ENCODE measurements around the gene TBC1D10A. TPM values are rescaled to one million over a fixed set of nuclear protein-coding genes. Genes with fewer than 3 reads are reported as not detected.

The TBC1D10A gene
- total RNA-seq, 2 donors from 2014 or later, result 34.3 to 35.8 TPM

DNA sequence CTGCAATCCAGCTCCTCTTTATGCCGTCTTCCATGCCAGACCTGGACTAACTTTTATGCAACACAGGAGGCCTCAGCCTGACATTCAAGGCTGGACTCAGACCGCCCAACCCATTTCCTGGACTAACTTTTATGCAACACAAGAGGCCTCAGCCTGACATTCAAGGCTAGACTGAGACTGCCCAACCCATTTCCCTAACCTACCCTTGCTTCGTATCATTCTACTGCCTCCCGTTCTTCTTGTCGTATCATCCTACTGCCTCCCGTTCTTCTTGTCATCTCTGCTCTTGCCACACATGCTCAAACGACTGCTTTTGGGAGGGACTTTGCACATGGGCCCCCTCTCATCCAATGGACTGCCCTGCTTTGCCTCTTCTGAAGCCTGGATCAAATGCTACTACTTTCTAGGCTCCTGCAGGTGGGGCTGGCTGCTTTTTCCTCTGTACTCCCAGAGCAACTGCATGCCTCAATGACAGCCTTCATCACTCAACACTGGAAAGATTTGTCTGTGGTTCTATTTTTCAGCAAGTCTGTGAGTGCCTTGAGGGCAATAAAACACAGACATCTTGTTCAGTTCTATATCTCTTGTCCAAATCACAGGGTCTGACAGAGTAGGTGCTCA, 7.8 kb downstream of the TBC1D10A start:
- peaks cover 18% of the 10 kb centered on the region for H3K4me1 ChIP-seq
- intact Hi-C loops (cut with DNase I), result no loop called here

DNA sequence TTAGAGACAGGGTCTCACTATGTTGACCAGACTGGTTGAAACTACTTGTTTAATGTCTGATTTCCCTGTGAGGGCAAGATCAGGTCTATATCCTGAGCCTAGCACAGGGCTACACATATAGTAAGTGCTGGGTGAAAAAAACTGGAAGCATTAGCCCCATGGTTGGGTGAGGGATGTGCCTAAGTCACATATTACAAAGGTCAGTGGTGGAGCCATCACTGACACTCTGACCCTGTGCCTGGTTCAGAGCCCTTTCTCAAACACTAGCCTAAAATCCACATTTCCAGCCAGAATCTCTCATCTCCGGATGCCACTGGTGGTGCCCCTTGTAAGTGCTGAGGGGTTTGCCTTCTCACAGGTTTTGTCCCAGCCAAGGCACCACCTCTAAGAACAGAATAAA, 9.0 kb downstream of the TBC1D10A start:
- H3K27ac ChIP-seq, result no peak overlapping the region
- TF ChIP-seq, protein P1, sequence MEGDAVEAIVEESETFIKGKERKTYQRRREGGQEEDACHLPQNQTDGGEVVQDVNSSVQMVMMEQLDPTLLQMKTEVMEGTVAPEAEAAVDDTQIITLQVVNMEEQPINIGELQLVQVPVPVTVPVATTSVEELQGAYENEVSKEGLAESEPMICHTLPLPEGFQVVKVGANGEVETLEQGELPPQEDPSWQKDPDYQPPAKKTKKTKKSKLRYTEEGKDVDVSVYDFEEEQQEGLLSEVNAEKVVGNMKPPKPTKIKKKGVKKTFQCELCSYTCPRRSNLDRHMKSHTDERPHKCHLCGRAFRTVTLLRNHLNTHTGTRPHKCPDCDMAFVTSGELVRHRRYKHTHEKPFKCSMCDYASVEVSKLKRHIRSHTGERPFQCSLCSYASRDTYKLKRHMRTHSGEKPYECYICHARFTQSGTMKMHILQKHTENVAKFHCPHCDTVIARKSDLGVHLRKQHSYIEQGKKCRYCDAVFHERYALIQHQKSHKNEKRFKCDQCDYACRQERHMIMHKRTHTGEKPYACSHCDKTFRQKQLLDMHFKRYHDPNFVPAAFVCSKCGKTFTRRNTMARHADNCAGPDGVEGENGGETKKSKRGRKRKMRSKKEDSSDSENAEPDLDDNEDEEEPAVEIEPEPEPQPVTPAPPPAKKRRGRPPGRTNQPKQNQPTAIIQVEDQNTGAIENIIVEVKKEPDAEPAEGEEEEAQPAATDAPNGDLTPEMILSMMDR (IDR thresholded peaks at IDR 0.05), result no peak
- no peak for DNase-seq
- H3K9ac ChIP-seq (ENCODE audit: low read depth in 2 of 2, low read length in 2 of 2), result no peak overlapping the region
- no peaks in the 10 kb centered on the region for H3K36me3 ChIP-seq
- intact Hi-C loops (cut with DNase I), result no loop called here
- no peak overlapping the region for H3K4me3 ChIP-seq
- H3K27me3 ChIP-seq, result no peaks in the 10 kb centered on the region
- no peaks in the 10 kb centered on the region for H3K9me3 ChIP-seq
- H3K4me1 ChIP-seq, result peaks cover 24% of the 10 kb centered on the region

More for the DNA sequence above, 7.8 kb downstream of the TBC1D10A start:
- DNase-seq, result no peak
- Histone ChIP-seq H3K9ac (ENCODE audit: low read depth in 2 of 2, low read length in 2 of 2) (no peak overlapping the region), H3K27me3 (no peaks in the 10 kb centered on the region), H3K4me3 (no peak overlapping the region), H3K27ac (no peak overlapping the region), H3K36me3 (no peaks in the 10 kb centered on the region), H3K9me3 (no peaks in the 10 kb centered on the region)
- TF ChIP-seq, protein P1 (IDR thresholded peaks at IDR 0.05), result no peak

DNA sequence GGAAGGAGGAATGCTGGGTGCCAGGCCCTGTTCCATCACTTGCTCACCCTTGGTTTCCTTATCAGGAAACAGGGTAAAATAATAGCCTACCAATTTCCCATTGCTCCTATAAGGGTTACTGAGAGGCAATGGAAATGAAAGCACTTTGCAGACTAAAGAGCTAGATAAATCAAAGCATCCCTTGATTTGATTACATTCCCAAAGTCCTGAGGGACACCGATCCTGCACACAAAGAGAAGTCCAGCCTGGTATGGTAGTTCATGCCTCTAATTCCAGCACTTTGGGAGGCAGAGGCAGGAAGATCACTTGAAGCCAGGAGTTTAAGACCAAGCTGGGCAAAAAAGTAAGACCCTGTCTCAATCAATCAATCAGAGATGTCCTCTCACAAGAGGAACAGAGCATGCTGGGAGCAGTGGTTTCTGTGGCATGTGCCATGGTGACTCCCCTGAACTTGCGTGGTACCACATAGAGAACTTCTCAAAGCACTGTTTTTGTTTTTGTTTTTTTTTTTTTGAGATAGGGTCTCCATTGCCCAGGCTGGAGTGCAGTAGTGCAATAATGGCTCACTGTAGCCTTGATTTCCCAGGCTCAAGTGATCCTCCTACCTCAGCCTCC, 10.7 kb downstream of the TBC1D10A start:
- Histone ChIP-seq H3K4me1 (peaks cover 37% of the 10 kb centered on the region), H3K36me3 (no peaks in the 10 kb centered on the region), H3K9me3 (no peaks in the 10 kb centered on the region), H3K27me3 (no peaks in the 10 kb centered on the region), H3K4me3 (no peak overlapping the region), H3K27ac (no peak overlapping the region), H3K9ac (ENCODE audit: low read depth in 2 of 2, low read length in 2 of 2) (no peak overlapping the region)
- no peak for DNase-seq
- TF ChIP-seq, protein P1 (IDR thresholded peaks at IDR 0.05), result no peak
- intact Hi-C loops (cut with DNase I), result no loop called here

DNA sequence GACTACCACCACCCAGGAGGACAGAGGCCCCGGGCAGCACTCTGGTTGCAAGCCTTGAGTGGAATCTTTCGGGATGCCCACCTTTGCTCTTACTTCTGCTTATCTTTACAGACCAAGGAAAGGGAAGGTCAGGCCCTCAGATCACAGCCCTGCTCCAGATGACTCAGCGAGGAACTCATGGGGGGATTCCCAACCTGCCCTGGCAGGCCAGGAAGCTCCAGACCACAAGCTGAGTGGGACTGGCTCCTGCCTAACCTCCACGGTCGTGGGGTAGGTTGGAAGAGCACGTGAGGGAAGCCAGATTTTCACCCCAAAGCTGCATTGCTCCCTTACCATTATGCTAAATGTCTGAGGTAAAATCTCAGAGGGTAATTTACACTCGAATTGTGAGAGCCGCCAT, 11.8 kb downstream of the TBC1D10A start:
- H3K4me1 ChIP-seq, result peaks cover 48% of the 10 kb centered on the region
- no peaks in the 10 kb centered on the region for H3K27me3 ChIP-seq
- no peak overlapping the region for H3K9ac ChIP-seq (ENCODE audit: low read depth in 2 of 2, low read length in 2 of 2)
- intact Hi-C loops (cut with DNase I), result no loop called here
- DNase-seq, result no peak
- H3K9me3 ChIP-seq, result no peaks in the 10 kb centered on the region
- no peak overlapping the region for H3K4me3 ChIP-seq
- H3K27ac ChIP-seq, result no peak overlapping the region
- no peaks in the 10 kb centered on the region for H3K36me3 ChIP-seq
- TF ChIP-seq, protein P1 (IDR thresholded peaks at IDR 0.05), result no peak

DNA sequence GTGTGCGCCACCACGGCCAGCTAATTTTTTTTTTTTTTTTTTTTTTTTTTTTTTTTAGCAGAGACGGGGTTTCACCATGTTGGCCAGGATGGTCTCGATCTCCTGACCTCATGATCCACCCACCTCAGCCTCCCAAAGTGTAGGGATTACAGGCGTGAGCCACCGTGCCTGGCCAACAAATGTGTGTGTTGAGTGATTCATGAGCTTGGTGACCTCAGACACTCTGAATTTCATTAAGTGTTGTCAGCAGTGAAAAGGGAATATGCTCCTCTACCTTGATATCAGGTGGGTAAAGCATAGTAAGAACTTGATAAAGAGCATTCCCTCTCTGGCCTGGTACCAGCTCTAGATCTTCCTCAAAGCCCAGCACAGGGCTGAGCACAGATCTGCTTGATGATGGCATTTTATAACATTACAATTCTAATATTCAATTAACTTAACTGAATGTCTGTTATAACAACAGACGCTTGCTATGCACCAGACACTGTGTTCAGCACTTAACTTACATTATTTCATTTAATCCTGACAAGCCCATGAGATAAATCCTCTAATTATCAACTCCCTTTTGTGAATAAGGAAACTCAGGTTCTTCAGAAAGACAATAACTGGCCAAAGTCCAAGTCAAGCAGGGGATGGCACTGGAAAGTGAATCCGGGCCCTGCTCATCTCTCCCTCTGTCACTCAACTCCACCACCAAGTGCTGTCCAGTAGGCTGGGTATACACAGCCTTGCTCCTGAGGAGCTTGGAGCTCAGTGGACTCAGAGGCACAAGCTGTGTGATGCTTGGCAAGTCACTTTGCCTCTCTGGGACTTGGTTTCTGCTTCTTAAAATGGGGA, 13.0 kb downstream of the TBC1D10A start:
- no peak for DNase-seq
- TF ChIP-seq, protein P1 (IDR thresholded peaks at IDR 0.05), result no peak
- no peak overlapping the region for H3K4me3 ChIP-seq
- no peak overlapping the region for H3K27ac ChIP-seq
- peaks cover 54% of the 10 kb centered on the region for H3K4me1 ChIP-seq
- H3K36me3 ChIP-seq, result no peaks in the 10 kb centered on the region
- no peak overlapping the region for H3K9ac ChIP-seq (ENCODE audit: low read depth in 2 of 2, low read length in 2 of 2)
- H3K9me3 ChIP-seq, result no peaks in the 10 kb centered on the region
- no peaks in the 10 kb centered on the region for H3K27me3 ChIP-seq
- intact Hi-C loops (cut with DNase I), result no loop called here

Data from colonic mucosa (tissue), 4 donors.